Uterus (tissue), 4 donors: ENCODE data around the gene HPS5. TPM values are rescaled to one million over a fixed set of nuclear protein-coding genes. Genes with fewer than 3 reads are reported as not detected.
"Not testable (repeated sequence)": the region's sequence is repeated elsewhere in the genome, so short reads cannot be mapped to it uniquely, and the experiment has no call there.

ENCODE experiments used
- DNase-seq, 2 donors: peaks; one replicate each; pipeline ENCODE4 v3.0.0-alpha.2; 2019 to 2020
- H3K27ac ChIP-seq, 2 donors: fragments of 200-600 bp; sonication (generic); 1 replicate in 1 of 2; 2 replicates in 1 of 2; pipeline ENCODE4 v1.5.1; 2016 to 2018
- H3K27me3 ChIP-seq, 2 donors: fragments of 200-600 bp; sonication (generic); one replicate each; pipeline ENCODE4 v1.5.1; 2018 to 2019; ENCODE audit warnings: control low read depth in 1 of 2
- H3K36me3 ChIP-seq, 2 donors: fragments of 200-600 bp; sonication (generic); one replicate each; pipeline ENCODE4 v1.5.1; 2019; ENCODE audit warnings: control low read depth in 1 of 2
- H3K4me1 ChIP-seq, 2 donors: fragments of 200-600 bp; sonication (generic); one replicate each; pipeline ENCODE4 v1.5.1; 2018 to 2019; ENCODE audit warnings: control low read depth in 1 of 2
- H3K4me3 ChIP-seq, 2 donors: fragments of 200-600 bp; sonication (generic); 1 replicate in 1 of 2; 2 replicates in 1 of 2; pipeline ENCODE4 v1.5.1; 2018 to 2019; ENCODE audit warnings: mild to moderate bottlenecking in 1 of 2
- H3K9me3 ChIP-seq, 2 donors: fragments of 200-600 bp; sonication (generic); one replicate each; pipeline ENCODE4 v1.5.1; 2019; ENCODE audit warnings: control low read depth in 1 of 2
- POLR2A ChIP-seq, 2 donors: fragments of 450-650 bp; IDR thresholded peaks; one replicate each; pipeline ENCODE4 v1.6.1; 2016; ENCODE audit warnings: antibody characterized with exemption in 2 of 2, mild to moderate bottlenecking in 1 of 2, moderate library complexity in 1 of 2
- intact Hi-C: fragments of 100-400 bp; cut with DNase I; formaldehyde crosslinking; loops from one replicate; pipeline ENCODE4 v1.15.1; 2023; ENCODE audit warnings: low total_unique reads
- total RNA-seq, 4 donors: library from RNA; depleted of rRNA in 3 of 4; stranded (reverse); fragments of >200 nt in 3 of 4; gene quantifications; one replicate each; pipeline versions ENCODE4 v1.1.0 to v1.2.4, GENCODE V29; 2014 to 2023
- TF ChIP-seq, protein P1 (sequence below), 4 experiments: fragments of 200-600 bp in 2 of 4; fragments of 450-650 bp in 2 of 4; sonication (generic) in 2 of 4; IDR thresholded peaks; one replicate each; pipeline ENCODE4 v1.5.1; 2016 to 2019; ENCODE audit warnings: antibody characterized with exemption in 4 of 4, mild to moderate bottlenecking in 2 of 4, moderate library complexity in 1 of 4
- donor health status: DM: yes; HTN: yes; CAD: no.

HPS5 gene
- total RNA-seq, 4 donors from 2014 or later: 6.4 to 55.0 (median 35.9) TPM

GRCh38 chr11:18253778-18254338 is 68.1 kb downstream of the HPS5 start:
- TF ChIP-seq POLR2A (IDR thresholded peaks at IDR 0.05): no peak
- TF ChIP-seq, protein P1, sequence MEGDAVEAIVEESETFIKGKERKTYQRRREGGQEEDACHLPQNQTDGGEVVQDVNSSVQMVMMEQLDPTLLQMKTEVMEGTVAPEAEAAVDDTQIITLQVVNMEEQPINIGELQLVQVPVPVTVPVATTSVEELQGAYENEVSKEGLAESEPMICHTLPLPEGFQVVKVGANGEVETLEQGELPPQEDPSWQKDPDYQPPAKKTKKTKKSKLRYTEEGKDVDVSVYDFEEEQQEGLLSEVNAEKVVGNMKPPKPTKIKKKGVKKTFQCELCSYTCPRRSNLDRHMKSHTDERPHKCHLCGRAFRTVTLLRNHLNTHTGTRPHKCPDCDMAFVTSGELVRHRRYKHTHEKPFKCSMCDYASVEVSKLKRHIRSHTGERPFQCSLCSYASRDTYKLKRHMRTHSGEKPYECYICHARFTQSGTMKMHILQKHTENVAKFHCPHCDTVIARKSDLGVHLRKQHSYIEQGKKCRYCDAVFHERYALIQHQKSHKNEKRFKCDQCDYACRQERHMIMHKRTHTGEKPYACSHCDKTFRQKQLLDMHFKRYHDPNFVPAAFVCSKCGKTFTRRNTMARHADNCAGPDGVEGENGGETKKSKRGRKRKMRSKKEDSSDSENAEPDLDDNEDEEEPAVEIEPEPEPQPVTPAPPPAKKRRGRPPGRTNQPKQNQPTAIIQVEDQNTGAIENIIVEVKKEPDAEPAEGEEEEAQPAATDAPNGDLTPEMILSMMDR (IDR thresholded peaks at IDR 0.05): no peak
- intact Hi-C loops: no loop called here
- H3K27me3 ChIP-seq: no peaks in the 10 kb centered on the region
- no peaks in the 10 kb centered on the region for H3K36me3 ChIP-seq
- no peaks in the 10 kb centered on the region for H3K4me1 ChIP-seq
- H3K4me3 ChIP-seq: no peak overlapping the region
- DNase-seq: no peak
- no peaks in the 10 kb centered on the region for H3K9me3 ChIP-seq
- no peak overlapping the region for H3K27ac ChIP-seq

GRCh38 chr11:18253233-18253632 is 68.7 kb downstream of the HPS5 start:
- no peak for DNase-seq
- Histone ChIP-seq H3K9me3 (no peaks in the 10 kb centered on the region), H3K36me3 (no peaks in the 10 kb centered on the region), H3K4me3 (no peak overlapping the region), H3K4me1 (no peaks in the 10 kb centered on the region), H3K27ac (no peak overlapping the region), H3K27me3 (no peaks in the 10 kb centered on the region)
- no peak for TF ChIP-seq POLR2A (IDR thresholded peaks at IDR 0.05)
- TF ChIP-seq, protein P1 (IDR thresholded peaks at IDR 0.05): no peak
- intact Hi-C loops: no loop called here

DNA sequence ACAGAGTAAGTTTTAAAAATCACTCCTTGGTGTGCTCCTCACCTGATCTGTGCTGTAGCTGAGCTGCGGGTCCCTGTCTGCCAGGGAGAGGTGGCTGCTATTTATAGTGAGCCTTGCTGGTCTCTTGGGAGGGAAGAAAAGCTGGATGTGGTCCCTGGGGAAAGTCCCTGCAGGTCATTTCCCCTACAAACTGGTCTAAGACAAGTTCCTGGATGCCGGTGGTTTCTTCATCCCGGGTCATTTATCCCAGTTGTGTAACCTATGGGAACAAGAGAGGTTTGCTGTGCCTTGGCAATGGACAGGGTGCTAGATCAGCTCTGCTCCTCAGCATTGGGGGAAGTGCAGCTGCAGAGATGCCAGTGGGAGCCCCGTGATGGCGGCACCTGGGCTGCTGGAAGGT is 73.4 kb downstream of the HPS5 start, which contains the start of gene SAA2:
Gene SAA2, minus strand, starts transcription at position 108 of the 400 bp plus-strand sequence. CDS start 657 bp downstream, outside the sequence.
- intact Hi-C loops: no loop called here
- no peak for DNase-seq
- TF ChIP-seq, protein P1 (IDR thresholded peaks at IDR 0.05): no peak
- TF ChIP-seq POLR2A (IDR thresholded peaks at IDR 0.05): no peak
- Histone ChIP-seq H3K9me3 (no peaks in the 10 kb centered on the region), H3K4me1 (no peaks in the 10 kb centered on the region), H3K4me3 (no peak within 1 kb of the TSS), H3K27me3 (no peaks in the 10 kb centered on the region), H3K27ac (no peak within 1 kb of the TSS), H3K36me3 (no peaks in the 10 kb centered on the region)

DNA sequence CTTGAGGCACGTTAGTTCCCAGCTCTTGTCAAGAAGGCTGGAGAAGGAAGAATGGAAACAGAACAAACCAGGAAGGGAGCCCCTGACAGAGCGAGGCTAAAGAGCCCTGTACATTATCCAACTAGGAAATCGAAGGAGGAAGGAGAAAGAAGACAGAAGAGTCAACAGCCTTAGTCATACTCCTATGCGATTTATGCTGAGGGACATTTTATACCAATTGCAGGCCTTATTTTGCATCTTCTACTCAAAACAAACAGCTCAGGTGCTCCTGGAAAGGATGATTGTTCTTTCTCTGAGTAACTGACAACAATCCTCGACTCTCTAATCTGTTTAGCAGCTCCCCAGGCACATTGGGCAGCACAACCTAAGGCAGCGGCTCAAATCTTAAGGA is 74.8 kb downstream of the HPS5 start:
- intact Hi-C loops, H3K4me1 ChIP-seq, H3K36me3 ChIP-seq, H3K27me3 ChIP-seq, H3K4me3 ChIP-seq, H3K9me3 ChIP-seq, DNase-seq, H3K27ac ChIP-seq: not testable (repeated sequence)

- intact Hi-C loops, H3K27me3 ChIP-seq, H3K4me3 ChIP-seq: not testable (repeated sequence)
Measured at GRCh38 chr11:18246379-18247190, 75.4 kb downstream of the HPS5 start.

DNA sequence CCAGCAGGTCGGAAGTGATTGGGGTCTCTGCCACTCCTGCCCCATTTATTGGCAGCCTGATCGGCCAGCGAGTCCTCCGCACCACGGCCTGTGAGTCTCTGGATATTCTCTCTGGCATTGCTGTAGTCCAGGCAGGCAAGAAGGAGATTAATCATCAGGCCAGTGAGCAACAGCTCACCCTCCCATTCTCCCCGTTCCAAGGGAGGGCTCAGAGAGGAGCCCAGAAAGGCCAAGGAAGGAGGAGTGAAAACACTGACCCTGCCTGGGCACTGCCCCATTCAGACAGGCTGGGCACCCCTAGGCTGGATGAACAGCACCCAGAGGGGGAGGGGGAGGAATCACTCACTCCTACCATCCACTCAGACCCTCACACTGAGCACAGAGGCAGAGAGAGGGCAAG is 76.5 kb downstream of the HPS5 start:
- Histone ChIP-seq H3K27me3 (no peaks in the 10 kb centered on the region), H3K4me3 (no peak overlapping the region), H3K4me1 (no peaks in the 10 kb centered on the region), H3K36me3 (no peaks in the 10 kb centered on the region), H3K27ac (no peak overlapping the region), H3K9me3 (no peaks in the 10 kb centered on the region)
- DNase-seq: no peak
- no peak for TF ChIP-seq POLR2A (IDR thresholded peaks at IDR 0.05)
- TF ChIP-seq, protein P1 (IDR thresholded peaks at IDR 0.05): no peak
- intact Hi-C loops: no loop called here

More at GRCh38 chr11:18246379-18247190, 75.4 kb downstream of the HPS5 start:
- H3K27ac ChIP-seq, H3K4me1 ChIP-seq, H3K9me3 ChIP-seq, H3K36me3 ChIP-seq, DNase-seq: not testable (repeated sequence)
